A549 (cell line): ENCODE measurements around the gene SYNE3. TPM values are rescaled to one million over a fixed set of nuclear protein-coding genes. Genes with fewer than 3 reads are reported as not detected.

Experiments
- ATAC-seq, 2 experiments: fragments of 200-7000 bp in 1 of 2; fragments of >200 bp in 1 of 2; cut with Nextera tagmentation in 1 of 2; cut with Tn5 transposase in 1 of 2; 3 replicates each; pipeline versions ENCODE4 v1.8.0 to v1.9.1; 2018 to 2020; ENCODE audit warnings: mild to moderate bottlenecking in 1 of 2, moderate library complexity in 1 of 2
- CTCF ChIA-PET: fragments of 300-600 bp; sonication (Branson Sonifier 250); formaldehyde crosslinking; extraction: SDS; loops from one replicate; lab custom pipeline; 2021; ENCODE audit warnings: antibody characterized with exemption, inconsistent platforms; lab: Yijun Ruan, JAX
- POLR2A ChIA-PET: fragments of 350-600 bp; formaldehyde crosslinking; extraction: SDS; loops from one replicate; lab custom pipeline; 2021; ENCODE audit warnings: antibody characterized with exemption, inconsistent platforms; lab: Yijun Ruan, JAX
- DNase-seq, 2 experiments: peaks; one replicate each; pipeline versions ENCODE4 v3.0.0 to v3.0.0-alpha.2; 2011 to 2016; ENCODE audit warnings: low read depth in 1 of 2, low spot score in 1 of 2
- FAIRE-seq: peaks from 2 replicates; lab custom pipeline; 2011; peaks lifted over from hg19 to GRCh38; lab: Jason Lieb, UNC
- H3K27ac ChIP-seq, 2 experiments: fragments of >200 bp; sonication (Bioruptor Twin); formaldehyde crosslinking; 3 replicates each; pipeline ENCODE4 v1.5.1; 2016 to 2017
- H3K4me1 ChIP-seq: fragments of >200 bp; sonication (Bioruptor Twin); formaldehyde crosslinking; 3 replicates; pipeline ENCODE4 v1.6.1; 2016
- H3K4me2 ChIP-seq: fragments of >200 bp; sonication (Bioruptor Twin); formaldehyde crosslinking; 3 replicates; pipeline ENCODE4 v1.6.1; 2016
- H3K4me3 ChIP-seq: fragments of >200 bp; sonication (Bioruptor Twin); formaldehyde crosslinking; 3 replicates; pipeline ENCODE4 v1.5.1; 2016
- H3K9me3 ChIP-seq: fragments of >200 bp; sonication (Bioruptor Twin); formaldehyde crosslinking; 3 replicates; pipeline ENCODE4 v1.6.1; 2016
- ATOH8 ChIP-seq: fragments of 250-450 bp; sonication (Bioruptor Pico); IDR thresholded peaks from 2 replicates; pipeline ENCODE4 v1.5.0; 2020; ENCODE audit warnings: low read depth, mild to moderate bottlenecking, moderate library complexity
- BHLHE40 ChIP-seq: IDR thresholded peaks from 2 replicates; pipeline ENCODE4 v1.6.1; 2012; ENCODE audit warnings: low read depth, low read length, inconsistent platforms
- CHD2 ChIP-seq: fragments of 150-350 bp; IDR thresholded peaks from 2 replicates; pipeline ENCODE4 v1.6.1; 2014; ENCODE audit warnings: low read length; ENCODE audit not compliant: partially characterized antibody
- EHF ChIP-seq: fragments of 250-450 bp; sonication (Bioruptor Pico); IDR thresholded peaks from 2 replicates; pipeline ENCODE4 v1.5.0; 2020; ENCODE audit warnings: mild to moderate bottlenecking
- EHMT2 ChIP-seq: fragments of 200-600 bp; sonication (generic); IDR thresholded peaks from 2 replicates; pipeline ENCODE4 v1.6.1; 2016; ENCODE audit warnings: antibody characterized with exemption, low read depth, mild to moderate bottlenecking, moderate library complexity
- ELK1 ChIP-seq: fragments of 150-350 bp; IDR thresholded peaks from 2 replicates; pipeline ENCODE4 v1.6.1; 2014; ENCODE audit warnings: low read depth, mild to moderate bottlenecking, low read length
- EP300 ChIP-seq, 2 experiments: fragments of >200 bp; sonication (Bioruptor Twin); formaldehyde crosslinking; IDR thresholded peaks; 2 replicates in 1 of 2; 3 replicates in 1 of 2; pipeline ENCODE4 v1.6.1; 2016 to 2017
- ESRRA ChIP-seq: fragments of 150-350 bp; IDR thresholded peaks from 2 replicates; pipeline ENCODE4 v1.6.1; 2014; ENCODE audit warnings: mild to moderate bottlenecking, low read length, borderline replicate concordance
- FOSB ChIP-seq: fragments of 250-450 bp; sonication (Bioruptor Pico); IDR thresholded peaks from 2 replicates; pipeline ENCODE4 v1.5.0; 2020; ENCODE audit warnings: mild to moderate bottlenecking, moderate library complexity
- FOSL2 ChIP-seq, 2 experiments: fragments of 450-650 bp in 1 of 2; fragments of >200 bp in 1 of 2; sonication (Bioruptor Twin) in 1 of 2; formaldehyde crosslinking; IDR thresholded peaks; 2 replicates each; pipeline versions ENCODE4 v1.5.0 to v1.6.1; 2016 to 2020; ENCODE audit warnings: mild to moderate bottlenecking in 1 of 2, moderate library complexity in 1 of 2
- GATA3 ChIP-seq: IDR thresholded peaks from 2 replicates; pipeline ENCODE4 v1.6.1; 2012; ENCODE audit warnings: borderline replicate concordance
- HEYL ChIP-seq: fragments of 250-450 bp; sonication (Bioruptor Pico); IDR thresholded peaks from 2 replicates; pipeline ENCODE4 v1.8.0; 2021; ENCODE audit warnings: mild to moderate bottlenecking, moderate library complexity
- HOXB13 ChIP-seq: fragments of 250-450 bp; sonication (Bioruptor Pico); IDR thresholded peaks from 2 replicates; pipeline ENCODE4 v1.5.0; 2020; ENCODE audit warnings: low read depth, mild to moderate bottlenecking, moderate library complexity
- JUNB ChIP-seq: fragments of >200 bp; sonication (Bioruptor Twin); formaldehyde crosslinking; IDR thresholded peaks from 2 replicates; pipeline ENCODE4 v1.6.1; 2016
- KDM1A ChIP-seq: fragments of 200-600 bp; sonication (generic); IDR thresholded peaks from 2 replicates; pipeline ENCODE4 v1.6.1; 2016; ENCODE audit warnings: low read depth, mild to moderate bottlenecking
- MAZ ChIP-seq: fragments of 150-350 bp; IDR thresholded peaks from 2 replicates; pipeline ENCODE4 v1.6.1; 2014; ENCODE audit warnings: antibody characterized with exemption, low read depth, low read length, borderline replicate concordance
- MYC ChIP-seq: IDR thresholded peaks from 2 replicates; pipeline ENCODE4 v1.6.1; 2012; ENCODE audit warnings: mild to moderate bottlenecking, inconsistent platforms, low read length, improper control_type of control experiment, borderline replicate concordance
- NFE2L2 ChIP-seq: fragments of 150-350 bp; conservative IDR thresholded peaks from 2 replicates; pipeline ENCODE4 v1.6.1; 2014; ENCODE audit warnings: low read length
- NPAS2 ChIP-seq: fragments of 250-450 bp; sonication (Bioruptor Pico); IDR thresholded peaks from 2 replicates; pipeline ENCODE4 v1.8.0; 2022; ENCODE audit warnings: mild to moderate bottlenecking, moderate library complexity, borderline replicate concordance
- PBX3 ChIP-seq: IDR thresholded peaks from 2 replicates; pipeline ENCODE4 v1.6.1; 2012
- PHF8 ChIP-seq: fragments of 200-600 bp; sonication (generic); IDR thresholded peaks from 2 replicates; pipeline ENCODE4 v1.6.1; 2016; ENCODE audit warnings: low read depth, mild to moderate bottlenecking, antibody characterized with exemption, moderate library complexity, borderline replicate concordance
- RARB ChIP-seq: fragments of 250-450 bp; sonication (Bioruptor Pico); IDR thresholded peaks from 2 replicates; pipeline ENCODE4 v1.8.0; 2021; ENCODE audit warnings: mild to moderate bottlenecking, moderate library complexity
- RCOR1 ChIP-seq: fragments of 150-350 bp; IDR thresholded peaks from 2 replicates; pipeline ENCODE4 v1.6.1; 2014; ENCODE audit warnings: antibody characterized with exemption, low read length, low read depth
- REST ChIP-seq: fragments of 200-600 bp; sonication (generic); IDR thresholded peaks from 2 replicates; pipeline ENCODE4 v1.6.1; 2016; ENCODE audit warnings: antibody characterized with exemption, mild to moderate bottlenecking, moderate library complexity
- RNF2 ChIP-seq: fragments of 200-600 bp; sonication (generic); IDR thresholded peaks from 2 replicates; pipeline ENCODE4 v1.6.1; 2016; ENCODE audit warnings: low read depth, mild to moderate bottlenecking, antibody characterized with exemption, moderate library complexity, borderline replicate concordance
- SMC3 ChIP-seq: fragments of >200 bp; sonication (Bioruptor Twin); formaldehyde crosslinking; IDR thresholded peaks from 3 replicates; pipeline ENCODE4 v1.6.1; 2018; ENCODE audit warnings: inconsistent platforms
- ZFP36 ChIP-seq: fragments of 450-650 bp; IDR thresholded peaks from 2 replicates; pipeline ENCODE4 v1.6.1; 2014; ENCODE audit warnings: borderline replicate concordance; ENCODE audit not compliant: partially characterized antibody
- WGBS: methylation state at CpG from one replicate; pipeline ENCODE4 v1.1.6; 2017; ENCODE audit errors: missing lambda C conversion rate; 5-methylcytosine and 5-hydroxymethylcytosine counted together
- polyA plus RNA-seq, 4 experiments: library from polyadenylated mRNA; depleted of rRNA in 3 of 4; stranded (reverse); fragments of >200 nt; fragmentation: RNase III in 1 of 4; extraction: RNeasy Plus Mini Kit Qiagen cat#74134 plus additional on column Dnase treatment in 1 of 4; gene quantifications; 2 replicates in 3 of 4; 3 replicates in 1 of 4; pipeline ENCODE4 v1.2.3, GENCODE V29; 2011 to 2017

Gene SYNE3
- polyA plus RNA-seq, 2 of the 4 experiments (the other 2 are of a cell fraction), result 0.05 to 0.08 TPM

- H3K27ac ChIP-seq, result no peak overlapping the region
- WGBS, result 37% methylated on average over 4 of the region's 4 CpGs
- FAIRE-seq (no peak), DNase-seq (no peak), ATAC-seq (no peak)
- H3K9me3 ChIP-seq, result no peaks in the 10 kb centered on the region
- TF ChIP-seq NFE2L2 (no peak), JUNB (no peak), MAZ (no peak), FOSL2 (IDR thresholded peaks at IDR 0.05) (no peak), FOSL2 (CRISPR knock-in tag; IDR thresholded peaks at IDR 0.05) (no peak), KDM1A (no peak), ESRRA (no peak), FOSB (CRISPR knock-in tag) (no peak), EHMT2 (no peak), RNF2 (no peak), HOXB13 (CRISPR knock-in tag) (no peak), PBX3 (no peak), RCOR1 (no peak), EP300 (IDR thresholded peaks at IDR 0.05) (no peak), ATOH8 (CRISPR knock-in tag) (no peak), REST (no peak), NPAS2 (no peak), GATA3 (no peak), PHF8 (no peak), SMC3 (no peak), EHF (CRISPR knock-in tag) (no peak)
- no peak overlapping the region for H3K4me2 ChIP-seq
- ChIA-PET CTCF (interaction anchor here (1.0 to 1.2 kb wide), 3 partner anchors 32 to 64 kb away, joined by 3 to 7 read pairs (median 5); no protein-coding TSS in a partner anchor), POLR2A (no interaction called here)
- H3K4me1 ChIP-seq, result peaks cover 7% of the 10 kb centered on the region; the same call in 2 of the 3 replicates
- no peak overlapping the region for H3K4me3 ChIP-seq
These were observed 20.3 kb downstream of the SYNE3 start for GRCh38 chr14:95496111-95496681.

- 81% methylated on average over 7 of the region's 8 CpGs for WGBS
- H3K9me3 ChIP-seq, result no peaks in the 10 kb centered on the region
- DNase-seq (no peak), FAIRE-seq (no peak), ATAC-seq (no peak)
- TF ChIP-seq ELK1, result no peak
- TF ChIP-seq BHLHE40, result no peak
- no peak for TF ChIP-seq MYC
- TF ChIP-seq ESRRA, result no peak
- TF ChIP-seq ZFP36, result no peak
- no peak for TF ChIP-seq EHMT2
- no peak for TF ChIP-seq RARB (CRISPR knock-in tag)
- no peak for TF ChIP-seq HOXB13 (CRISPR knock-in tag)
- no peak for TF ChIP-seq MAZ
- no peak for TF ChIP-seq CHD2
- TF ChIP-seq HEYL (CRISPR knock-in tag), result no peak
- no peak for TF ChIP-seq FOSL2 (IDR thresholded peaks at IDR 0.05)
- TF ChIP-seq FOSL2 (CRISPR knock-in tag; IDR thresholded peaks at IDR 0.05), result no peak
- H3K27ac ChIP-seq, result no peak overlapping the region
- no peak overlapping the region for H3K4me2 ChIP-seq
- H3K4me3 ChIP-seq, result no peak overlapping the region
- peaks cover 7% of the 10 kb centered on the region; the same call in 2 of the 3 replicates for H3K4me1 ChIP-seq
- ChIA-PET CTCF (interaction anchor here (1.0 kb wide), 1 partner anchor 32 kb away, joined by 3 read pairs; no protein-coding TSS in a partner anchor), POLR2A (no interaction called here)
These were observed 20.9 kb downstream of the SYNE3 start for GRCh38 chr14:95495538-95496025.
